BJ (cell line): ENCODE data around the gene AKR7A2. TPM values are rescaled to one million over a fixed set of nuclear protein-coding genes. Genes with fewer than 3 reads are reported as not detected.
"Not testable (repeated sequence)": the region's sequence is repeated elsewhere in the genome, so short reads cannot be mapped to it uniquely, and the experiment has no call there.

Source experiments
- CTCF ChIA-PET: fragments of 350-600 bp; formaldehyde crosslinking; extraction: SDS; loops from one replicate; lab custom pipeline; 2021; ENCODE audit warnings: antibody characterized with exemption, inconsistent platforms; lab: Yijun Ruan, JAX
- POLR2A ChIA-PET: fragments of 300-600 bp; sonication (Branson Sonifier 250); formaldehyde crosslinking; extraction: SDS; loops from one replicate; lab custom pipeline; 2021; ENCODE audit warnings: antibody characterized with exemption; lab: Charles Lee
- DNase-seq: peaks from one replicate; pipeline ENCODE4 v3.0.0-alpha.2; 2011; ENCODE audit warnings: low read depth
- H3K27me3 ChIP-seq: 2 replicates; pipeline ENCODE4 v1.6.0; 2011; ENCODE audit warnings: low read length; ENCODE audit not compliant: control insufficient read depth, insufficient read depth
- H3K36me3 ChIP-seq: 2 replicates; pipeline ENCODE4 v1.5.1; 2011; ENCODE audit warnings: low read length; ENCODE audit not compliant: control insufficient read depth, insufficient read depth
- H3K4me3 ChIP-seq: 2 replicates; pipeline ENCODE4 v1.5.1; 2011; ENCODE audit warnings: low read depth, mild to moderate bottlenecking, control low read depth, low read length
- CTCF ChIP-seq: IDR thresholded peaks from 2 replicates; pipeline ENCODE4 v1.5.1; 2011; ENCODE audit warnings: low read depth, mild to moderate bottlenecking, control low read depth, inconsistent platforms, low read length, moderate library complexity; ENCODE audit not compliant: insufficient read depth
- polyA plus RNA-seq: library from polyadenylated mRNA; depleted of rRNA; stranded (reverse); fragments of >200 nt; gene quantifications from 2 replicates; pipeline ENCODE4 v1.2.3, GENCODE V29; 2011

The AKR7A2 gene
- polyA plus RNA-seq, 1 experiment: 73.6 TPM

GRCh38 chr1:19289244-19289643 is 22.7 kb downstream of the AKR7A2 start:
- ChIA-PET POLR2A (interaction anchor here (0.6 kb wide), 1 partner anchor 196 kb away, joined by 3 read pairs; the partner anchor contains the start of gene CAPZB), CTCF (no interaction called here)
- no peak for TF ChIP-seq CTCF
- no peaks in the 10 kb centered on the region for H3K27me3 ChIP-seq
- no peak for DNase-seq
- H3K36me3 ChIP-seq: no peaks in the 10 kb centered on the region
- H3K4me3 ChIP-seq: no peak overlapping the region

GRCh38 chr1:19288324-19289241 is 23.4 kb downstream of the AKR7A2 start, which contains the start of gene AKR7A3:
TSS of gene AKR7A3 (minus strand) at chr1:19288770. CDS start at chr1:19288709, 61 bp downstream.
- POLR2A ChIA-PET: interaction anchor here (0.6 kb wide), 1 partner anchor 197 kb away, joined by 3 read pairs; the partner anchor contains the start of gene CAPZB
- H3K4me3 ChIP-seq: peak within 1 kb of the TSS; percentile 42
- H3K27me3 ChIP-seq, H3K36me3 ChIP-seq, CTCF ChIA-PET, DNase-seq: not testable (repeated sequence)

GRCh38 chr1:19287436-19288185 is 24.3 kb downstream of the AKR7A2 start:
- DNase-seq: no peak
- TF ChIP-seq CTCF: no peak
- no peak overlapping the region for H3K4me3 ChIP-seq
- ChIA-PET CTCF (no interaction called here), POLR2A (no interaction called here)
- H3K27me3 ChIP-seq: no peaks in the 10 kb centered on the region
- no peaks in the 10 kb centered on the region for H3K36me3 ChIP-seq

GRCh38 chr1:19285807-19286206 is 26.1 kb downstream of the AKR7A2 start:
- H3K4me3 ChIP-seq, H3K36me3 ChIP-seq, POLR2A ChIA-PET, DNase-seq, CTCF ChIA-PET, H3K27me3 ChIP-seq: not testable (repeated sequence)

- DNase-seq, H3K36me3 ChIP-seq, CTCF ChIA-PET, H3K27me3 ChIP-seq, H3K4me3 ChIP-seq, POLR2A ChIA-PET: not testable (repeated sequence)
Measured at GRCh38 chr1:19285366-19285765, 26.6 kb downstream of the AKR7A2 start.

- H3K36me3 ChIP-seq: no peaks in the 10 kb centered on the region
- no peaks in the 10 kb centered on the region for H3K27me3 ChIP-seq
- TF ChIP-seq CTCF: no peak
- no peak overlapping the region for H3K4me3 ChIP-seq
- CTCF ChIA-PET: no interaction called here
- POLR2A ChIA-PET: no interaction called here
- DNase-seq: no peak
Measured at GRCh38 chr1:19284881-19285280, 27.1 kb downstream of the AKR7A2 start.
